NCI-H345 treated with DMSO at 0.1 percent for 48 hours (cell line): ENCODE results near the gene TOP1.

Experiments
- DNase-seq: peaks from one replicate; lab custom pipeline; 2025; ENCODE audit not compliant: unreplicated experiment; lab: John Stamatoyannopoulos, UW

TOP1 gene

GRCh38 chr20:41032271-41032670 is 3.6 kb downstream of the TOP1 start:
- DNase-seq = no peak

GRCh38 chr20:41034239-41034638 is 5.6 kb downstream of the TOP1 start:
- DNase-seq = no peak

DNA sequence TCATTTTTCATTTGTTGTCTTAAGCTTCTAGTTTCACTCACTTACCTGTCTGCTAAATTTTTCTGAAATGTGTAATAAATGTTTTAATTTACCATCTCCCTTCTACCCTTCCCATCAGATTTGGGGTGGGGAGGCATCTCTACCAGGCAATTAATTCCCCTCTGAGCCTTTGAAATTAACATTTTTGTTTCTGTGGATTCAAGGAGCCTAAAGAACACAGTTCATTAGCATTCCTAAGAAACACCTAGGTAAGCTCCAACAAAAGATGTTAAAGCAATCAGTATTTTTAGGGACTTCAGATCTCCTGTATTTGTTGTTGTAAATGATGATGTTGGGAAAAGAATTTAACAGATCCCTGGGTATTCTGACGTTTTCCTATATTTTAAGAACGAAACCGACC is 6.6 kb downstream of the TOP1 start:
- DNase-seq = no peak

DNA sequence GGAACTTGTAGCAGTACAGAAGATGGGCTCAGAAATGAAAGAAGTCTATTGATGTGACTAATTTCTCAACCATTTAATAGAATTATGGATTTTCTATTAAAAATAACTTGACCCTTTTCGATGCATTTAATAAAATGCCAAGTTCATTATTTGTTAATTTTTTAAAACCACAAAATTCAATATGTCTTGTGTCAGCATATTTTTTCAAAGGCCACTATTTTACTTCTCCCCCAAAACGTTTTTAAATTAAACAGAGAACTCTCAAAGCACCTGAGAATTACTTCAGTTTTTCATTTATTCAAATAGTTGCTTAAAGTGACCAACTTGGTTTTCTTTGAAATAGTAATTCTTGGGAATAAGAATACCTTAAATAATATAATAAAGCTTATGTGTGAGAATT is 8.6 kb downstream of the TOP1 start:
- DNase-seq = no peak

- no peak for DNase-seq
These were observed 9.7 kb downstream of the TOP1 start for GRCh38 chr20:41038149-41038877.

DNA sequence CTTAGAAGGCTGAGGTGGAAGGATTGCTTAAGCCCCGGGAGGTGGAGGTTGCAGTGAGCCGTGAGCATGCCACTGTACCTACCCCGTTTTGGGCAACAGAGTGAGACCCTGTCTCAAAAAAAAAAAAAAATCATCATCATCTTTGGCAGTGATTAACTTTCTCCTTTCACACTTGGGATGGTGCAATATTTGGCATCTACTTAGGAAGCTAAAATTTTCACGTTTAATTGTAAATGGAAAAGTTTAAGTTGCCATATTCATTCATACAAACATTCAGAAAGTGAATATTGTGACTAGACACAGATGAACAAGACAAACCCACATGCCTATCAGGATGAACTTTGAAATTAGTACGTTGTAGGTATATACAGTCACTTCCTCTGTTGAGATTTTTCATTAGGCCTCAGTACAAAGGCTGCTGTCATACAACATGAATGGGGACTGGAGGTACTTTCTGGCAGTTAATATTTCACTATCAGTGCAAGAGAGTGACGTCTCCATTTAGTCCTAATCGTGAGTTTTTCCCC is 10.3 kb downstream of the TOP1 start:
- no peak for DNase-seq

- no peak for DNase-seq
These were observed 12.2 kb downstream of the TOP1 start for GRCh38 chr20:41040855-41041254.

- DNase-seq = no peak
These were observed 13.1 kb downstream of the TOP1 start for GRCh38 chr20:41041693-41042092.

DNA sequence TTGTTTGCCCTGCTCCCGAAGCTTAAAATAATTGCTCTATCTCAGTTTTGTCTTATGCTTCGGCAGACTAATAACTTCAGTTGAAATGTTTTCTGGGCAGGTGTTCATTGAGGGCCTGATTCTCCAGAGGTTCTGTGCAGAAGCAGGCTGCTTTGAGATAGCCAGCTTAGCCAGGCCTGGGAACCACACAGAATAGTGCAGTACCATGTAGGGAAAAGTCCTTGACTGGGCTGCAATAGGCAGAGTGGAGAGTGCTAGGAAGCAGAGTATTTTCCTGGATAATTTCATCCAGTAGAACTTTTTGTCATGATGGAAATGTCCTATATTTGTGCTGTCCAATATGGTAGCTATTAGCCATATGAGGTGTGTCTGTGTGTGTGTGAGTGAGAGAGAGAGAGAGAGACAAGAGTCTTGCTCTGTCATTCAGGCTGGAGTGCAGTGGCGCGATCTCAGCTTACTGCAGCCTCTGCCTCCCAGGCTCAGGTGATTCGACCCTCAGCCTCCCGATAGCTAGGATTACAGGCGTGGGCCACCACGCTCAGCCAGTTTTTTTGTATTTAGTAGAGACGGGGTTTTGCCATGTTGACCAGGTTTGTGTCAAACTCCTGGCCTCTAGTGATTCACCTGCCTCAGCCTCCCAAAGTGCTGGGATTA is 15.9 kb downstream of the TOP1 start:
- DNase-seq = no peak

GRCh38 chr20:41045671-41046070 is 17.0 kb downstream of the TOP1 start:
- DNase-seq = no peak

GRCh38 chr20:41046716-41047115 is 18.1 kb downstream of the TOP1 start:
- DNase-seq = no peak

DNA sequence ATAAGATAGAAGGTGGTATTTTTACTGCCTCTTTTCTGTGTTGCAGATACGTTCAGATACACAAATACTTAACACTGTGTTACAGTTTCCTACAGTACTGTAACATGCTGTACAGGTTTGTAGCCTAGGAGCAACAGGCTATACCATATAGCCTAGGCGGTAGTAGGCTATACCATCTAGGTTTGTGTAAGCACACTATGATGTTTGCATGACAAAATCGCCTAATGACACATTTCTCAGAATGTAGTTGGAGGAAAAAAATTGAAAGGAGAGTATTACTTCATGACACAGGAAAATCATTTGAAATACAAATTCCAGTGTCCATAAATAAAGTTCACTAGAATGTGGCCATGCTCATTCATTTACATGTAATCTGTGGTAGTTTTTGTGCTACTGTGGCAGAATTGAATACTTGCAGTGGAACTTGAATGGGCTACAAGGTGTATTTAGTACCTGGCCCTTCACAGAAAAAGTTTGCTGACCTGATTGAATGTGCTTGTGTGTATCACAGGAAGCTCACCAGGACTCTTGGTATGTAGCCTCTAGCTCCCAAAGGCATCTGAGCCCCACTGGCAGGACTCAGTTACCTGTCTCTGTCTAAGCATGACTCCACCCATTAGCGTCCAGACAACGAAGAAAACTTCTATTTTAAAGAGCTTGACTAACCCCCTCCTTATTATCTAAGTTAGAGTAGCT is 18.8 kb downstream of the TOP1 start:
- no peak for DNase-seq

- DNase-seq = no peak
These were observed 19.3 kb downstream of the TOP1 start for GRCh38 chr20:41047975-41048305.

DNA sequence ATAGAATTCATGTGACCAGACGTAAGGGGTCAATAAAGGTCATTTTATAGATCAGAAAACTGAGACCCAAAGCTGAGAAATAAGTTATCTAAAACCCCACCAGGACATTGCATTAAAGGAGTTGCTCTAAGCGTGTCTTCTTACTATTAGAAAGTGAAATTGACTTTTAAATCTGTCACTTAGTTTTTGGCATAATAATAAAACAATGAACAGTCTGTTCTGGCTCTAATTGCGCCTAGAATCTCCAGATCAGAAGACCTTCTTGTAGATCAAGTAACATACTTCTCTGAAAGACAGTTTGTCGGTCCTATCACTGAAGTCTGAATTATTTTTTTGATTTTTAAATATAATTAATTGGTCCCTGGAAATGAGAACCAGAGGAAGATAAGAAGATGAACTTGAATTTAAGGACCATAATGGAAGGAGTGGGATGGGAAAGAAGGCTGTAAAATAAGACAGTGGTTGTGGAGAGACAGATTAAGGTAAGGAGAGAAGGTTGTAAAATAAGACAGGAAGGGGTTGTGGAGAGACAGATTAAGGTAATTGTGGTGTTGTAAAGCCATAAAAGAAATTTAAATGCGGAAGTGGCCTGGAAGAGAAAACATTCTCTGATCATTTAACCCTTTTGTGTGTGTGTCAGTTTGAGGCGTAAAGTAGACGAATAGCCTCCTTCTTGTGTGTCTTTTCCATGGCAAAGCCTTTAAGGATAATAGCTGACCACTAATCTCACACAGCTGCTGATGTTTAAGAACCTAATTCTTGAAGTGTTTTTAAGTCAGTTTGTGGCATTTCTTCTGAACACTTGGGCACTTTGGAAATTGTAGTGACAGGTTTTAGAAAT is 20.1 kb downstream of the TOP1 start:
- DNase-seq = no peak

DNA sequence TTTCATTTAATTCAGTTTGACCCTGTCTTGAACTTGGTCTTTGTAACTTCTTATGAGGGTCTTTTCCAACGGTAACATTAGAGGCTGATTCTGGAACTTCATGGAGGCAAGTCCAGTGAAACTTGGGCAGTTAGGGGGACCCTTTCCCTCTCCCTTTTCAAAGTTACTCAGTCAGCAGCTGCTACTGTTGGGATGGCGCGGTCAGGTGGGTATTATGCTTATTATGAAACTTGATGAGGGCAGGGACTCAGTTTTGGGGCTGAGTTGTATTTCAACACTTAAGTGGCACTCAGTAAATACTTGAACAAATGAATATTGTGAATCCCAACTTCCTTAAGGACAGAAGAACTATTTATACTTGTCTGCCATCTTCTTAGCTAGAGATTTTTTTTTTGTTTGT is 20.8 kb downstream of the TOP1 start:
- no peak for DNase-seq

- no peak for DNase-seq
These were observed 21.9 kb downstream of the TOP1 start for GRCh38 chr20:41050361-41051008.

GRCh38 chr20:41051009-41051825 is 22.6 kb downstream of the TOP1 start:
- no peak for DNase-seq

DNA sequence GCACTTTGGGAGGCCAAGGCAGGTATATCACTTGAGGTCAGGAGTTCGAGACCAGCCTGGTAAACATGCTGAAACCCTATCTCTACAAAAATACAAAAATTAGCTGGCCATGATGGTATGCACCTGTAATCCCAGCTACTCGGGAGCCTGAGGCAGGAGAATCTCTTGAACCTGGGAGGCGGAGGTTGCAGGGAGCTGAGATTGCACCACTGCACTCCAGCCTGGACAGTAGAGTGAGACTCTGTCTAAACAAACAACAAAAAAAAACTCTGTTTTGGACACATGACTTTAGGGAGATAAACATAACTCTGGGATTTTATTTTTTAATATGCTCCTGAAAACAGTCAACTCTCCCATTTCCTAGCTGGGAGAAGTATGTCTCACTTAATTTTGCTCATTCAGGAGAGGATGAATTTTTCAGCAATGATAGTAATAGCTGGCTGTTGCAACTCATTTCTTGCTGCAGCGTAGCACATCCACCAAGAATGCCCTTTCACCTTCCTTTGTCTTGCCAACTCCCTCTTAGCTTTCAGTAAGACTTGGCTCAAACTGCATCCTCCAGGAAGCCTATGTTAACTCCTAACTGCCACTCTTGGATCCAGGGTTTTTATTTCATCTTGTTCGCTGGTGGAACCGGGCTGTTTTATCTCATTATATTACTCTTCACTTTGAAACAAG is 24.3 kb downstream of the TOP1 start:
- no peak for DNase-seq

DNA sequence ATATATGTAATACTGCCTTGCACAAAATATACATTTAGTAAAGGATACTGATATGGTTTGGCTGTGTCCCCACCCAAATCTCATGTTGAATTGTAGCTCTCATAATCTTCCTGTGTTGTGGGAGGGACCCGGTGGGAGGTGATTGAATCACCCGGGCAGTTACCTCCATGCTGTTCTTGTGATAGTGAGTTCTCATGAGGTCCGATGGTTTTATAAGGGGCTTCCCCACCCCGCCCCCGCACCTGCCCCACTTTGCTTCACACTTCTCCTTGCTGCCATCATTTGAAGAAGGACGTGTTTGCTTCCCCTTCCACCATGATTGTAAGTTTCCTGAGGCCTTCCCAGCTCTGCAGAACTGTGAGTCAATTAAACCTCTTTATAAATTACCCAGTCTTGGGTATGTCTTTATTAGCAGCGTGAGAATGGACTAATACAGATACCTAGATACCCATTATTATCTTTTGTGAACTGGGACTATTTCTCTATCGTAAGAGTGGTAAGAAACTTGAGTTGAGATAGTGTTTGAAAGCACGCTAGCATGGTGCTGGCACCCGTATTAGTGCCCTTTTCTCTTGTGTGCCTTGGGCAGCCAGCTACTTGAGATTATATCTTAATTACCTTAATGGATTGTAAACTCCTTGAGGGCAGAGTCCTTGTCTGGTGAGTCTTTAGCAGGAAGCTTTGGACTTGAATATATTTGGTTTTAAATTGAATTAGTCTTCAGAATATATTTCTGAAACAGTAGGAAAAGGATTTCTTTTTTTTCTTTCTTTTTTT is 25.6 kb downstream of the TOP1 start:
- DNase-seq = no peak
